HCT116 (cell line): ENCODE data around the gene OTUB2.

ENCODE experiments used
- CTCF ChIP-seq, 3 experiments: fragments of 200-600 bp in 1 of 3; sonication (generic) in 1 of 3; IDR thresholded peaks in 2 of 3; conservative IDR thresholded peaks in 1 of 3; 2 replicates each; pipeline ENCODE4 v1.5.1; 2012 to 2017; ENCODE audit warnings: low read depth in 2 of 3, low read length in 2 of 3, antibody characterized with exemption in 1 of 3, borderline replicate concordance in 1 of 3, control low read depth in 1 of 3, mild to moderate bottlenecking in 1 of 3, mixed read lengths in 1 of 3, mixed run types in 1 of 3, moderate library complexity in 1 of 3; ENCODE audit not compliant: insufficient read depth in 1 of 3
- RAD21 ChIP-seq: IDR thresholded peaks from 2 replicates; pipeline ENCODE4 v1.6.1; 2012; ENCODE audit warnings: low read depth, mild to moderate bottlenecking

GRCh38 chr14:94052662-94053061, 26.5 kb downstream of the OTUB2 start:
- no peak for TF ChIP-seq CTCF (IDR thresholded peaks at IDR 0.05 in 2 of 3, conservative IDR thresholded peaks at IDR 0.05 in 1 of 3; ENCODE audit: borderline replicate concordance in 1 of 3, insufficient read depth in 1 of 3, low read depth in 2 of 3, low read length in 2 of 3)
- TF ChIP-seq RAD21, result no peak
